Umbilical cord (tissue), 2 donors: Measurements from ENCODE around the gene MLC1. TPM values are rescaled to one million over a fixed set of nuclear protein-coding genes. Genes with fewer than 3 reads are reported as not detected.

Experiments
- DNase-seq: peaks from one replicate; pipeline ENCODE4 v3.0.0-alpha.2; 2015; ENCODE audit warnings: low spot score
- total RNA-seq: library from RNA; depleted of rRNA; stranded (reverse); fragments of >200 nt; gene quantifications from one replicate; pipeline ENCODE4 v1.2.3, GENCODE V29; 2014; ENCODE audit warnings: low replicate concordance; ENCODE audit not compliant: insufficient read depth

The MLC1 gene
- total RNA-seq, 1 donor from 2014 or later, result 0.24 TPM

DNA sequence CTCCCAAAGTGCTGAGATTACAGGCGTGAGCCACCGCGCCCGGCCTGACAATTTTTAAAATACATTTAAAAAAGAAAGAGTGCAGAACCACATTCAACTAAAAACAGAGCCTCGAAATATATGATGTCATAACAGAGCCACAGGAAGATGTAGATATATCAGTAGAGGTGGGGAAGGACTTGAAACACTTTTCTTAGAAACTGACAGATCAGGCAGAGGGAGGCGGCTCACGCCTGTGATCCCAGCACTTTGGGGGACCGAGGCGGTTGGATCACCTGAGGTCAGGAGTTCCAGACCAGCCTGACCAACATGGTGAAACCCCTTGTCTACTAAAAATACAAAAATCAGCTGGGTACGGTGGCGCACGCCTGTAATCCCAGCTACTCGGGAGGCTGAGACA is 7.0 kb downstream of the MLC1 start:
- no peak for DNase-seq

- no peak for DNase-seq
Measured at GRCh38 chr22:50076646-50077535, 8.3 kb downstream of the MLC1 start.

- no peak for DNase-seq
Measured at GRCh38 chr22:50074551-50075530, 10.4 kb downstream of the MLC1 start.

DNA sequence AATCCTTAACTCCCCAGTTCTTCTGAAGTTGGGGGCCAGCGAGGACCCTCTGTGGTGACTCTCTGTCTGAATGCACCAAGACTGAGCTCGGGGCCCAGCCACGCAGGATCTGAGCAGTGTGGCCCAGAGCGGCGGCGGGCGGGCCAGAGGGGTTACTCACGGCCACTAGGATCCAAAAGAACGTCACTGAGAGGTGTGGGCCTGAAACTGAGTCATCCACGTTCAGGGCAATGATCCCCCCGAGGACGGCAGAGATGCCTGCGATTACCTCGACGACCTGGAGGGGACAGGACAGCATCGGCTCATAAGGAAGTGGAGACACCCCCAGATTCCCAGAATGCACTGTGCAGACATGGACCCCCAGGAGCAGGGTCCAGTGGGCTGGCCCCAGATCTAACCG is 11.2 kb downstream of the MLC1 start:
- no peak for DNase-seq

DNA sequence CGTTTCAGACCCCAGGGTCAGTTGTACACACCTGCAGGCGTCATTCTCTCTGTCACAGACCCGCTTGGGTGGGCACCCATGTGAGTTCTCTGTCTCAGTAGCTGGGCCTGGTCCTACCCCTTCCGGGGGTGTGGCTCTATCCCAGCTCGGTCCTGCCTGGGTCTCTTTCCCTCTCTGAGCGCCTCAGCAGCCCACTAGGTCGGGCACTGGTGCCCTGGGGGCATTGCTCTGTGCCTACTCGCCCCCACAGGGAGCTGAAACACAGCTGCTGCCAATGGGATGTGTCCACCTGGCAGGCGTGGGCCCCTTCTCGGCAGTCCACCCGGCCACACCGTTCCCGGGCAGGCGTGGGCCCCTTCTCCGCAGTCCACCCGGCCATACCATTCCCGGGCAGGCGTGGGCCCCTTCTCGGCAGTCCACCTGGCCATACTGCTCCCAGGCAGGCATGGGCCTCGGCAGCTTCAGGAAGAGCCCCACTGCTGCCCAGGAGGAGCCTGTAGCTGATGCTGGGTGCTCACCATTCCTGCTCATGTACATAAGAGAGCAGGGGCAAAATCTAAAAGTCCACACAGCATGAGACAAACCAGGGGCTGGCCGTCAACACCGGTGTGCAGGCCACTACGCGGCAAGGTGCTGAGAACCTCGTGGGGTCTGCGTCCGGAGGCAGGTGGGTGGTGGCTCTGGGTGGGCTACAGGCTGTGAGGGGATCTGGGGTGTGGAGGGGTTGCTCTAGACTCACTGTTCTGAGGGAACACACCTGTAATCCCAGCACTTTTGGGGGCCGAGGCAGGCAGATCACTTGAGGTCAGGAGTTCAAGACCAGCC is 12.3 kb downstream of the MLC1 start:
- no peak for DNase-seq

DNA sequence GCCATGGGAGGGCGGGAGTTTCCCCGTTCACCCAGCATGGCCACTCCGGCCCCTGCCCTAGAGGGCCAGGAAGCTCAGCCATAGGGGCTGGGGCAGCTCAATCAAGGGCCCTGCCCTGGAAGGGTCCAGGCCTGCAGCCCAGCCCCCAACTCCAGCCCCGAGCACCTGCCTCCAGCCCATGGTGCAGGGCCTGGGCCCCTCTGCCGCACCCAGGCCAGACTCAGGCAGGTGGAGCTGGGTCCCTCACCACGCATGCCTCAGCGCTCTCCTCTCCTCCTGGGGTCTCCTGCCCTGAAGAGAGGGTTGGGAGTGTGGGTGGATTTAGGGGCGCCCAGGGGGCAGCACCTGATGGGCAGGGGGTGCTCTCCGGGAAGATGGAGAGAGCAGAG is 13.1 kb downstream of the MLC1 start:
- DNase-seq, result no peak

DNA sequence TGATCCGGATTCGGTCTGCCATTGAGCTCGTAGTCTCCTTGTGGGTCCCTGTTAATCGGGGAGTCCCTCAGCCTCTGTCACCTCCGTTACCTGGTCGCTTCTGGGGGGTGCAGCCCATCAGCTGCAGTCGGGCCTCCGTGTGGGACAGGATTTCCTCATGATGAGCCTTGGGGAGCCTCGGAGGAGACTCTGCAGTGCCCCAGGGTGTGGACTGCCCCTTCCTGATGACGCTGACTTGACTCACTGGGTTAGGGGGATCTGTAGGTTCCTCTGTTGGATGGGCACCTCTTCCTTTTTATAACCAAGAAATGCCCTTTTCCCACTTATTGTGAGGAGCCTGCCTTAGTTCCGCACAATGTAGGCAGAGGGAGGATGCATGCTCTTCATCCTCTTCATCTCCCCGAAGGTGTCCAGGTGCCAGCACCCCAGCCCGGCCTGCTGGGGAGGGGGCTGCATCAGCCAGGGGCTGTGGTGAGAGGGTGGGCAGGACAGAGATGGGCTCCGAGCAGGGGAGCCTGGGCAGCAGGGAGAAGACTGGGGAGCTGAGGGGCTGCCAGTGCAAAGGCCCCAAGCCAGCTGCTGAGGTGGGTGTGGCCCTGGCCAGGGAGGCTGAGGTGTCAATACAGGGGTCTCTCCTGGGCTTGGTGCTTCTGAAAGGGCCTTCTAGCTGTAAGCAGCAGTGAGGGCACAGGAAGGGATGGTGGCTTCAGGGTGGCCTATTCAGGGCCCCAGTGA is 13.6 kb downstream of the MLC1 start:
- no peak for DNase-seq

- DNase-seq, result no peak
Measured at GRCh38 chr22:50070366-50070765, 14.9 kb downstream of the MLC1 start.

GRCh38 chr22:50068096-50068495 is 17.1 kb downstream of the MLC1 start:
- no peak for DNase-seq

GRCh38 chr22:50067244-50067643 is 18.0 kb downstream of the MLC1 start:
- no peak for DNase-seq

DNA sequence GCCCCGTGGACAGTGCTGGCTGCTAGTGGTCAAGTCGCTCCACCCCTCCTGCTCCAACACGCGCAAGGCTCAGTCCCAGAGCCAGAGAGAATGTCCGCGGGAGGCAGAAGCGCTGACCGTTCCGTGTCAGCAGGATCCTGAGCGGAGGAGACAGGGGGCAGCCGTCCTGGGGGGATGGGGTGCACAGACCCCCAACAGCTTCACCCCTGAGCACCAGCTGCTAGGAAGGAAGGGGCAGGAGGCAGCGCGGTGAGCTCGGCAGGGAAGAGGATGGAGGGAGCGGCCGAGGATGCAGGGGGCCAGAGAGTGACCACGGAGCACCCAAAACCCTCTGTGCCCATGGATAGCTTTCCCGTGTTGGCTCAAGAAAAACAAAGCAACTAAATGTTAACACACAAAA is 20.8 kb downstream of the MLC1 start:
- DNase-seq, result no peak

- no peak for DNase-seq
Measured at GRCh38 chr22:50063589-50064393, 21.4 kb downstream of the MLC1 start.

- no peak for DNase-seq
Measured at GRCh38 chr22:50062509-50063135, 22.6 kb downstream of the MLC1 start.

DNA sequence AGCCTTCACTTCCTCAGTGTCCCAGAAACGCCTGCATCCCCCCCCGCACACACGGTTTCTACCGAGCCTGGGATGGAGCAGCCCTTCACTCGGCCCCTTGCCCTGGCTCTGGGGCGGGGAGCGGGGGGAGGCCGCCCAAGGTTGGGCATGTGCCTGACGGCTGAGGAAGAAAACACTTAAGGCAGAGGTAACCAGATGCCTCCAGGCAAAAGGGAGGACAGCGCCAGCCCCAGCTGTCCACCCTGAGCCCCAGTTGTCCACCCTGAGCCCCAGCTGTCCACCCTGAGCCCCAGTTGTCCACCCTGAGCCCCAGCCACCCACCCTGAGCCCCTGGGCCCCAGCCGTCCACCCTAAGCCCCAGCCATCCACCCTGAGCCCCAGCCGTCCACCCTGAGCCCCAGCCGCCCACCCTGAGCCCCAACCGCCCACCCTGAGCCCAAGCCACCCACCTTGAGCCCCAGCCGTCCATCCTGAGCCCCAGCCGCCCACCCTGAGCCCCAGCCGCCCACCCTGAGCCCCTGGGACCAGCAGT is 23.3 kb downstream of the MLC1 start:
- peak; percentile 57 for DNase-seq

DNA sequence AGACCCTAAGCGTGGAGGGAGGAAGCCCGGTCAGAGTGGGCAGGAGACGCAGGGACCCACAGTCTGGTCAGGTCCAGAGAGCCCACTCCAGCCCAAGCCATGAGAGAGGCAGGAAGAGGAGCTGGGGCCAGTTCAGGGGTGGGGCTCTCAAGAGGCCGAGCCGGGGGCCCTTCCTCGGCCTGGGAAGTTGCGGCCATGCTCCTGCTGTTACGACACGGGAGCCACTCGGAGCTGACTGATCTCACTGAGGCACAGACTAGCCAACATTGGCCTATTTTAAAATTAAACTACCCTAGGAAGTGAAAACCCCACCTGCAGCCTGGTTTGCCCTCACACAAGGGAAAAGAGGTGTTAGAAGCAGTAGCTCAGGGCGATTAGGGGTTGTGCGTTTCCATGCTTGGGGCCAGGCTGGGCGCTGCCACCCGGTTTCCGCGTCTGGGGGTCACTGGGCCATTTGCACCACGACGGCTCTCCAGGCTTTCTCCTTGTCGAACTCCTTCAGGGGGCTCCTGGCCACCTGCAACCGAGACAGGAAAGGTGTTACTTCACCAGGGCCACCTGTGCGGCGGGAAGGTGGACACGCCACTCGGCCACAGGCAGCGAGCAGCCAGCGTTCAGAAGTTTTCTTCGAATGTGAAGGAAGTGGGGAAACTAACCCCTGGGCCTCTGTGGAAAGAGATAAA is 23.9 kb downstream of the MLC1 start:
- DNase-seq, result no peak

GRCh38 chr22:50060441-50061140 is 24.6 kb downstream of the MLC1 start:
- no peak for DNase-seq

DNA sequence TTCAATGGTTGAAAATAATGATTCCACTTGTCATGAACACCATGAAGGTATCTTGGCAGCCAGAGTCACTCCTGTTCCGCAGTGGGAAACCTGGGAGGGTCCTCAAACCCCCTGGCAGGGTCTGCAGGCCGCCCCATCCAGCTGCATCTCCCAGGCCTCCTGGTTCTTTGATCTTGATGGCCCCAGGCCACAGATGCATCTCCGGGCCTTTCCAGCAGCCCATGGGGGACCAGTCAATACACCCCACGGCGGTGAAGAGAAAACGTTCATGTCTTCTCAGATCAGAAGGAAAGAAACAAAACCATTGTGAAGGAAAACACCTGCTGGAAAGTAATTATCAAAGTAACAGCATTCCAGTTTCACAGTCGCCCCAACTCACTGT is 25.4 kb downstream of the MLC1 start:
- DNase-seq, result no peak
